ENCODE results near the gene A3GALT2.

A3GALT2 gene

GRCh38 chr1:33272509-33272908 is 48.4 kb downstream of the A3GALT2 start:
- Histone ChIP-seq H3K27ac (ENCODE audit: low read depth, low read length) (no peak overlapping the region), H3K9me3 (ENCODE audit: control insufficient read depth, insufficient read depth, low read length) (no peaks in the 10 kb centered on the region), H3K4me1 (ENCODE audit: control insufficient read depth, low read length) (peaks cover 4% of the 10 kb centered on the region; the same call in 1 of the 2 replicates), H3K4me2 (ENCODE audit: low read length) (no peak overlapping the region), H3F3A (ENCODE audit: control insufficient read depth, insufficient read depth) (no peaks in the 10 kb centered on the region), H3K4me3 (ENCODE audit: low read length) (no peak overlapping the region), H3K36me3 (ENCODE audit: control insufficient read depth, low read length) (no peaks in the 10 kb centered on the region), H3K79me2 (ENCODE audit: control insufficient read depth, low read length) (no peaks in the 10 kb centered on the region), H3K27me3 (ENCODE audit: control insufficient read depth, low read length) (no peaks in the 10 kb centered on the region), H3K9me2 (replicated peaks; ENCODE audit: control insufficient read depth, low read length) (no peaks in the 10 kb centered on the region), H4K20me1 (ENCODE audit: control insufficient read depth, insufficient read depth, low read depth, low read length) (no peaks in the 10 kb centered on the region)
- TF ChIP-seq, protein P1, sequence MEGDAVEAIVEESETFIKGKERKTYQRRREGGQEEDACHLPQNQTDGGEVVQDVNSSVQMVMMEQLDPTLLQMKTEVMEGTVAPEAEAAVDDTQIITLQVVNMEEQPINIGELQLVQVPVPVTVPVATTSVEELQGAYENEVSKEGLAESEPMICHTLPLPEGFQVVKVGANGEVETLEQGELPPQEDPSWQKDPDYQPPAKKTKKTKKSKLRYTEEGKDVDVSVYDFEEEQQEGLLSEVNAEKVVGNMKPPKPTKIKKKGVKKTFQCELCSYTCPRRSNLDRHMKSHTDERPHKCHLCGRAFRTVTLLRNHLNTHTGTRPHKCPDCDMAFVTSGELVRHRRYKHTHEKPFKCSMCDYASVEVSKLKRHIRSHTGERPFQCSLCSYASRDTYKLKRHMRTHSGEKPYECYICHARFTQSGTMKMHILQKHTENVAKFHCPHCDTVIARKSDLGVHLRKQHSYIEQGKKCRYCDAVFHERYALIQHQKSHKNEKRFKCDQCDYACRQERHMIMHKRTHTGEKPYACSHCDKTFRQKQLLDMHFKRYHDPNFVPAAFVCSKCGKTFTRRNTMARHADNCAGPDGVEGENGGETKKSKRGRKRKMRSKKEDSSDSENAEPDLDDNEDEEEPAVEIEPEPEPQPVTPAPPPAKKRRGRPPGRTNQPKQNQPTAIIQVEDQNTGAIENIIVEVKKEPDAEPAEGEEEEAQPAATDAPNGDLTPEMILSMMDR (IDR thresholded peaks at IDR 0.05; ENCODE audit: low read depth, low read length, poor library complexity, severe bottlenecking), result no peak
- no peak for TF ChIP-seq EZH2phosphoT487 (IDR thresholded peaks at IDR 0.05; ENCODE audit: borderline replicate concordance, low read length)

DNA sequence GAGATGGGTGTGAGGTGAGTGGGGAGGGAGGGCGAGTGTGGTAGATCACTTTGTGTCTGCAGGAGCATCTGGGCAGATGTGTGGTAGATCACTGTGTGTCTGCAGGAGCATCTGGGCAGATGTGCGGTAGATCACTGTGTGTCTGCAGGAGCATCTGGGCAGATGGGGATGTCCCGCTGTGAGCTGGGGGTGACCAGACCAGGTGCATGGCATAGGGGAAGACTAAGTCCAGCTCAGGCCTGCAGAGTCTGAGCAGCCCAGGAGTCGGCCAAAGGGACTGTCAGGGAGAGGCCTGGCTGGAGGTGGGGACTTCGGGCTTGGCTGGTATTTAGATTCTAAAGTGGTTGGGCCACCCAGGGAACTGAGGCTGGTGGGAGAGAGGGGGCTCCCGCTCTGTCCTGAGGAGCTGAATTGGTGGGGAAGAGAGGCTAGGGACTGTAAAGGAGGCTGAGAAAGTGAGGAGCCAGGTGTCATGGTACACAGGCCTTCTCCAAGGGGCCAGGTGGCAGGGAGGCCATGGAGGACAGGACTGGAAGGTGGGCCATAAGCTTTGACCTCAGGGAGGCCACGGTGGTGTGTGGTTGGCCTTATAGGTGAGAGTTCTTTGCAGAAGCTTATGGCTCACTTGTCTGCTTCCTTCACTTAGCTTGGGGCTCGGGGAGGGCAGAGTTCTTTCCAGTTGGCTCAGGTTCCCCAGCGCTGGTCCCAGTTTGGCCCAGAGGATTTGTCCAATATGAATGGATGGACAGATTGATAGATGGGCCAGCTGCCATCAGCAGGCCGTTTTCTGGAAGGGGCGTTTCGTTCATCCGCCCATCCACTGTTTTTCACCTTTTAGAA is 49.0 kb downstream of the A3GALT2 start:
- no peaks in the 10 kb centered on the region for H3K79me2 ChIP-seq (ENCODE audit: control insufficient read depth, low read length)
- H3K36me3 ChIP-seq (ENCODE audit: control insufficient read depth, low read length), result no peaks in the 10 kb centered on the region
- H3K4me3 ChIP-seq (ENCODE audit: low read length), result no peak overlapping the region
- no peak overlapping the region for H3K27ac ChIP-seq (ENCODE audit: low read depth, low read length)
- H3K4me2 ChIP-seq (ENCODE audit: low read length), result no peak overlapping the region
- no peaks in the 10 kb centered on the region for H3K9me2 ChIP-seq (replicated peaks; ENCODE audit: control insufficient read depth, low read length)
- no peaks in the 10 kb centered on the region for H3K9me3 ChIP-seq (ENCODE audit: control insufficient read depth, insufficient read depth, low read length)
- no peak for TF ChIP-seq EZH2phosphoT487 (IDR thresholded peaks at IDR 0.05; ENCODE audit: borderline replicate concordance, low read length)
- TF ChIP-seq, protein P1 (IDR thresholded peaks at IDR 0.05; ENCODE audit: low read depth, low read length, poor library complexity, severe bottlenecking), result no peak
- peaks cover 4% of the 10 kb centered on the region; the same call in 1 of the 2 replicates for H3K4me1 ChIP-seq (ENCODE audit: control insufficient read depth, low read length)
- no peaks in the 10 kb centered on the region for H3K27me3 ChIP-seq (ENCODE audit: control insufficient read depth, low read length)
- H3F3A ChIP-seq (ENCODE audit: control insufficient read depth, insufficient read depth), result no peaks in the 10 kb centered on the region
- no peaks in the 10 kb centered on the region for H4K20me1 ChIP-seq (ENCODE audit: control insufficient read depth, insufficient read depth, low read depth, low read length)

DNA sequence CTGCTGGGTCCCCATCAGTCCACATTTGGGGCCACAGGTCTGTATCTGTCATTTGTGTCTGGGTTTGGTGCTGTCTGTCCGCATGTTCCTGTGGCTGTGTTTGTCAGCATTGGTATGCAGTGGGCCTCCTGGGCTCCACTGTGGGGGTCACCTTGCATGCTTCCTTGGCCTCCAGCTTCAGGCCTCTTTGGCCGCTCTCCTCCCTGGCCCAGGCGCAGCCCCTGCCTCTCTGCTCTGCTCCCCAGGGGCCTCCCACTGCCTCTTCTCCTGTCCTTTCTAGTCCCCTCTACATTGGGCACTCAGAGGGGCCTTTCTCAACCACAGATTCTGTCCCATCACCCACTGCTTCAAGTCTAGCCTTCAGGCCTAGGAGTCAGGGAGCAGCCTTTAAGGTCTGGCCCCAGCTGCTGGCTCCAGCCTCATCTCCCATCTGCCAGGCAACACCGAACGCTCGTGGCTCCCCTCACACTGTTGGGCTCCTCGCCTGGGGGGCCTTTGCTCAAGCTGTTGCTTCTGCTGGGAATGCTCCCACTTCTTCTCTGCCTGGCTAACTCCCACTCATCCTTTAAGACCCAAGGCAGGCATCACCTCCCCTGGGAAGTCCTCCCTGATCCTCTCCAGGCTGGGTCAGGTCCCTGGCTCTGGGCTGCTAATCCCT is 50.0 kb downstream of the A3GALT2 start:
- H3K9me3 ChIP-seq (ENCODE audit: control insufficient read depth, insufficient read depth, low read length), result no peaks in the 10 kb centered on the region
- H4K20me1 ChIP-seq (ENCODE audit: control insufficient read depth, insufficient read depth, low read depth, low read length), result no peaks in the 10 kb centered on the region
- no peak for TF ChIP-seq EZH2phosphoT487 (IDR thresholded peaks at IDR 0.05; ENCODE audit: borderline replicate concordance, low read length)
- TF ChIP-seq, protein P1 (IDR thresholded peaks at IDR 0.05; ENCODE audit: low read depth, low read length, poor library complexity, severe bottlenecking), result no peak
- H3F3A ChIP-seq (ENCODE audit: control insufficient read depth, insufficient read depth), result no peaks in the 10 kb centered on the region
- no peak overlapping the region for H3K4me3 ChIP-seq (ENCODE audit: low read length)
- peaks cover 4% of the 10 kb centered on the region; the same call in 1 of the 2 replicates for H3K4me1 ChIP-seq (ENCODE audit: control insufficient read depth, low read length)
- H3K27me3 ChIP-seq (ENCODE audit: control insufficient read depth, low read length), result no peaks in the 10 kb centered on the region
- no peak overlapping the region for H3K4me2 ChIP-seq (ENCODE audit: low read length)
- H3K27ac ChIP-seq (ENCODE audit: low read depth, low read length), result no peak overlapping the region
- H3K9me2 ChIP-seq (replicated peaks; ENCODE audit: control insufficient read depth, low read length), result no peaks in the 10 kb centered on the region
- no peaks in the 10 kb centered on the region for H3K36me3 ChIP-seq (ENCODE audit: control insufficient read depth, low read length)
- H3K79me2 ChIP-seq (ENCODE audit: control insufficient read depth, low read length), result no peaks in the 10 kb centered on the region
